MM.1S (cell line): Measurements from ENCODE around the gene GCLC.

Experiments used
- CTCF ChIP-seq: fragments of 300-600 bp; sonication (generic); IDR thresholded peaks from 2 replicates; pipeline ENCODE4 v1.5.1; 2016; ENCODE audit warnings: antibody characterized with exemption, low read length, mixed read lengths
- EZH2 ChIP-seq: fragments of 300-600 bp; sonication (generic); optimal IDR thresholded peaks from 2 replicates; pipeline ENCODE3; 2017; ENCODE audit warnings: low read depth, mild to moderate bottlenecking, antibody characterized with exemption, low read length, mixed read lengths

GRCh38 chr6:53486679-53487078 is 58.2 kb downstream of the GCLC start:
- TF ChIP-seq CTCF: no peak
- TF ChIP-seq EZH2: no peak
